GM19351 (cell line): ENCODE measurements around the gene REV3L.
"Not testable (repeated sequence)": the region's sequence is repeated elsewhere in the genome, so short reads cannot be mapped to it uniquely, and the experiment has no call there.

Experiments
- ATAC-seq: cut with Tn5 transposase; IDR thresholded peaks from one replicate; pipeline ENCODE4 v1.9.1; 2021; ENCODE audit warnings: mild to moderate bottlenecking, moderate library complexity; ENCODE audit not compliant: unreplicated experiment

The REV3L gene

DNA sequence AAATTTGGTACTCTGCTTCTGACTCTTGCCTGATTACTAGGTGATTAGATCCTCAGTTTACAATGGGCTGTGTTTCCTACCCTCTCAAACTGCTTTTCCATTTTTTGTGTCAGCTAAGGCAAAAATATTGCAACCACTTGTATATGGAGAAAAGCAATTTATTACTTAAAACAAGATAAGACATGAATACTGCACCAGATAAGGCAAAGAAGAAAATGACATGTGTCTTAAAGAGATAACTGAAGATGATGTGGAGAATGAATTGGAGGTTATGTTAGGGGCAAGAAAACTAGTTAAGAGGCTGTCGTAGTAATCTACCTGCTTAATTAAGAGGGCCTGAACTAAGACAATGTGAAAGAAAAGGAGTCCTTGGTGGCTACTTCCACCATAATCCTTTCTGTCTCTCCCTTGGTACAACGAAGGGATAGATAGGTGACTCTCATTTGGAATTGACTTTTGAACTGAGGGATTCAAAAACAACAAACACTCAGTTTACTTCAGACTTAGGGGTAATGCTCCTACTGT, 16.3 kb upstream of the REV3L start:
- no peak for ATAC-seq

- no peak for ATAC-seq
Observed at GRCh38 chr6:111494951-111495635, 12.1 kb upstream of the REV3L start.

DNA sequence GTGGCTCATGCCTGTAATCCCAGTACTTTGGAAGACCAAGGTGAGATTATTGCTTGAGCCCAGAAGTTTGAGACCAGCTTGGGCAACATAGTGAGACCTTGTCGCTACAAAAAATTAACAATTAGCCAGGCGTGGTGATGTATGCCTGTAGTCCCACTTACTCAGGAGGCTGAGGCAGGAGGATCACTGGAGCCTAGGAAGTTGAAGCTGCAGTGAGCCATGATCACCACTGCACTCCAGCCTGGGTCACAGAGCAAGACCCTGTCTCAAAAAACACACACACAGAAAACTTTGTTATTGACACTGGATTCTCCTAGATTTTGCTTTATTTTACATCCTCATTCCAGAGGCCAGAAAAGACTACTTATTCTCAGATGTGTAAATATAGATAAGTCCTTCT, 9.5 kb upstream of the REV3L start:
- ATAC-seq, result no peak

GRCh38 chr6:111490067-111490466, 7.0 kb upstream of the REV3L start:
- ATAC-seq, result no peak

DNA sequence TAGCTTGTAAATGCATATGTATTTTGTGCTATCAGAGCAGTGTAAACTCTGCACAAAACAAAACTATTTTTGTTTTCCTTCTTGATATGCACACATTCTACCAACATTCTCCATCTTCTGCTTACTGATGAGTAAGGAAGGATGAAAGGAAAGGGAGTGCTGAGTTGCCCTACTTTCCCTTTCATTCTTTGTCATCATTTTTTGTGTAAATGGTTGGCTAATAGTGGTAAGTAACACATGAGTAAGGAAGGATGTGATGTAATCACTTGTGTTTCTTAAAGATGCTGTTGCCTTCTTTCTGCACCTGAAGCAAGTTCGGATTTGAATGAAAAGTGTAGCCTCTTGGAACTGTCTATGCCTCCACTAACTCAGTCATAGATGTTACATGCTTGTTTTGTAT, 4.6 kb upstream of the REV3L start:
- ATAC-seq, result peak; percentile 32

DNA sequence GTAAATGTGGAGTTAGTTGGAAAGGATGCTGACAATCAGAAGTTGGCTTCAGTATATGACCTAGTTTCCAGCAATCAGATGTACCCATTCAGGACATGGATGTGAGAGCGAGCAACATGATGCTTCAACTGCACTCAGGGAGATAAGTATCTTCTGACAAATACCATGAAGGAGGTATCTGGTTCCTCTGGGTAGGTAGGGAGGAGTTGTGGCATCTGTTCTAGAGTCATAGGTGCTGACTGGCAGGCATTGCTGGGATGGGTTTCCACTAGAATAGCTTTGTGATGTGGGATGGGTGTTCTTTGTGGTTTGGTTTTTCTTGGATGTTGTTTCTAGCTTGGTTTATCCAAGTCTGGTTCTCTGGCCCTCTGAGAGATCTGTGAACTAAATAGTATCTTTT, 3.9 kb upstream of the REV3L start:
- ATAC-seq, result no peak

DNA sequence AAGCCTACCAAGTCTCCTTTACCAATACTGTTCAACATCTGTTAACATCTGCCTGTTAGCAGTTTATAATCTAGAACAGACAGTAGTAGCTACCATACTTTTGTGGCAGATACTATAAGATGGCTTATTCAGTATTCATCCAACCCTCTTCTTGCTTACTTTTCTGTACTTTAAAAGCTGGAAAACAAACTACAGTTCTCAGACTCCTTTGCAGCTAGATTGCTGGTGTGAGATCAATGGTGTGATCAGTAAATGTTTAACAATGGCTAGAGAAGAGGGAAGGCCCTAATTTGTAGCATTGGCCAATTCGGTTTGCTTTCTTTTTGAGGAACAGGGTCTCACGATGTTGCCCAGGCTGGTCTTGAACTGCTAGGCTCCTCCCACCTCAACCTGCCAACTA, 3.5 kb upstream of the REV3L start:
- no peak for ATAC-seq

DNA sequence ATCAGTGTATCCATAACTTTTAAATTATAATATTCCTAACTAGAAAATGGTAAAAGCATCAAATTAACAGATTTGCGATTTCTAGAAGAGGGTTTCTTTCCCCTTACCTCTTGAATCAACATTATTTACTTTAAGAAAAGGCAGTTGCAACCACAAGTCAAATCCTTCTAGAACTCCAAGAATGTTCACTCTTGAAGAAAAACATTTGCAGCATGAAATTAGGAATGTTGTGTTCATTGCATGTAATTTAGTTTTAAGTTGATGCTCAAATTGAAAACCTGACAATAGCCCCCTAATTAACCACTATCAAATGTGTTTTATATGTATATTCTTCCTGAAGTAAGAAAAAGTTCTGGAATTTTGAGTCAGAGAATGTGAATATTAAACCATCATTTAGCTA, 2.3 kb upstream of the REV3L start:
- no peak for ATAC-seq

- no peak for ATAC-seq
Observed at GRCh38 chr6:111484633-111484930, 1.6 kb upstream of the REV3L start.

- ATAC-seq, result peak; percentile 40
Observed at GRCh38 chr6:111483736-111484632, 966 bp upstream of the REV3L start.

DNA sequence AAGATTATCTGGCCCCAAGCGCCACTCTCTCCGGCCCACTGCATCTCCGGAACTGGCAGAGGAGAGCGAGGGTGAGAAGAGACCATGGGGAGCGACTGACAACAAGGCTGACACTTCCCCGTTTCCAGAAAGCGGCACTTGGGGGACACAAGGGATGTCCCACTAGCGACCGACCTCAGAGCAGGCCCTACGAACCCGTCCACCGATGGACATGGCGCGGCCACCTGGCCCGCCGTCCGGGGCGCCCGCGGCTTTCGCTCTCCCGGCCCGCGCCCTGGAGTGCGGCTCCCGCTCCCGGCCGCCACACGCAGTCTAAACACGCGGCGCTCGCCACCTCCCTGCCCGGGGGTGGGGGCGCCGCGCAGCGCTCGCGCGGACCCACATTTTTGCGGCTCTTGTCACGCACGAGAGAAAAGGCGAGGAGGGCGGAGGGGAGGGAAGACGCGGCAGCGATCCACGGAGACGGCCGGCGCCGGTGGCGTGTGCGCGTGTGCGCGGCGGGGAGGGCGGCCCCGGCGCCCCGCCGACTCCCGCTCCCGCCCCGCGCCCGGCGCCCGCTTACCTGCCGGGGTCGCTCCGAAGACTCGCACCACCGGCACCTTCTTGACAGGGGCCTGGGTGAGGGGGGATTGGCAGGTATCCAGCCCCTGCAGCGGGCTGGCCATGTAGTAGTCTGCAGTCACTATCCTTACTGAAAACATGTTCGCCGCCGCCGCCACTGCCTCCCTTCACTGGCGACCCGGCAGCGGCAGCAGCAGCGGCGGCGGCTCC, 645 bp downstream of the REV3L start:
- peak; percentile 27 for ATAC-seq

DNA sequence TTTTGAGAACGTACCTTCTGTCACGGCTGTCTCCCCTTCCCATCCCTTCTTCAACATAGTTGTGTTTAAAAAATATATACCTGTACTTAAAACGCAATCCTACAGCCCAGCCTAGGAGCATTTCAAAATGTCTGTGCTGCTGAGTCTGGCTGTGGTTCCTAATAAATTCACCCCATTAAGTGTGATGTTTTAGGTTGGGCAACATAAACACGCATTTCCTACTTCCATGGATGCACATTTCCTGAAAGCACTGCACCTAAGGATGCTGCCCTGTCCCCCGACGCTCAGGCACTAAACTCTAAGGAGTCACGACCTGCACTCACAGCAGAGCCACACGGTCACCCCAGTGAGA, 1.2 kb downstream of the REV3L start:
- no peak for ATAC-seq

GRCh38 chr6:111480988-111481822, 1.8 kb downstream of the REV3L start:
- no peak for ATAC-seq

DNA sequence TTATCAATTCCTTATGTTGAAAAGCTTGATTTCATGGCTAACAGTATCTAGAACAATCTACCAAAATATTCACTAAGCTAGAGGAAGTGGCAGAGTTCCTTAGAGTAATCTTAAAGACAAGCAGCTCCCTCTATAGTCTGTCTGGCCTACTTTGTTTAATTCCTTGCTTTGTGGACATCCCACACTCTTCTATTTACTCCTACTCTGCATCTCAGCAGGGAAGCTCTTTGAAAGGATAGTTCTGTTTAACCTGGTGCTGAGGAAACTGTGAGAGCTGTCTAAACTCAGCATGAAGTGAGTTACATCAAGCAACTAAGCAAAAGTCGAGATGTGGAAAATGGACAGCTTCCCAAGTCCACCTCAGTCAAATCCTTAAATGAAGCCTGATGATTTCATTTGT, 4.3 kb downstream of the REV3L start:
- peak; percentile 23 for ATAC-seq

GRCh38 chr6:111478064-111478476, 4.9 kb downstream of the REV3L start:
- no peak for ATAC-seq

GRCh38 chr6:111477481-111477938, 5.5 kb downstream of the REV3L start:
- peak; percentile 42 for ATAC-seq

DNA sequence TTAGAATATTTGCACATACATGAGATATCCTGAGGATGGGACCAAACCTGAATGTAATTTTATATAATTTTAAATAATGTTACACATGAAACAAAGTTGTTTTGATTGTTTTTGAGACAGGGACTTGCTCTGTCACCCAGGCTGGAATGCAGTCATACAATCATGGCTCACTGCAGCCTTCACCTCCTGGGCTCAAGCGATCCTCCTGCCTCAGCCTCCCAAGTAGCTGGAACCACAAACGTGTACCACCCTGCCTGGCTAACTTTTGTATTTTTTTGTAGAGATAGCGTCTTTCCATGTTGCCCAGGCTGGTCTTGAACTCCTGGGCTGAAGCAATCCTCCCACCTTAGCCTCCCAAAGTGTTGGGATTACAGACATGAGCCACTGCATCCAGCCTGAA, 7.0 kb downstream of the REV3L start:
- ATAC-seq, result not testable (repeated sequence)

- ATAC-seq, result no peak
Observed at GRCh38 chr6:111474771-111475170, 8.2 kb downstream of the REV3L start.

GRCh38 chr6:111474106-111474505, 8.9 kb downstream of the REV3L start:
- ATAC-seq, result no peak

DNA sequence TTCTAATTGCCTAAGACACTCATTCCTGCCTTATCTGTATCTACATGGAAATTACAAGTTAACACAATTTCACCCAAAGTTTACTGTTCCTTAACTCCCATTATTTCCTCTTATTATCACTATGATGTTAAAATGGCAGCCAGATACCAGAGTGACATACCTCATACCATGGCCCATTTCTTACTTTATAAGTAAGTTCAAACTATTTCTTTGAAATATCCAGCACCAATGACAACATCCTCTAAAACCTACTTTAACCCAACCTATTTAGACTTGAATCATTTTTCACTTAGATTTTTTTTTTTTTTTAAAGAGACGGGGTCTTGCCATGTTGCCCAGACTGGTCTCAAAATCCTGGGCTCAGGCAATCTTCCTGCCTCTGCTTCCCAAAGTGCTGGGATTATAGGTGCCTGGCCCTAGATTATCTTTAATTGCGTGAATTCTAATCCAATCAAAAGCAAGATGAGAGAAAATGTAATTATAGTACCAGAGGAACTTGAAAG, 10.0 kb downstream of the REV3L start:
- ATAC-seq, result no peak
